Eye (tissue), 1 donor: Measurements from ENCODE around the gene TAF1C.
A peak's percentile ranks its signal among the peaks of the same experiment; 100 is the strongest.

Experiments used
- DNase-seq: peaks from one replicate; pipeline ENCODE4 v3.0.0-alpha.2; 2015

The TAF1C gene

GRCh38 chr16:84182680-84183571 lies 3.9 kb downstream of the TAF1C start:
- DNase-seq = no peak

- no peak for DNase-seq
Observed at GRCh38 chr16:84182104-84182503, 4.8 kb downstream of the TAF1C start.

GRCh38 chr16:84181144-84181915 lies 5.5 kb downstream of the TAF1C start:
- DNase-seq = no peak

- no peak for DNase-seq
Observed at GRCh38 chr16:84180519-84181140, 6.2 kb downstream of the TAF1C start.

- DNase-seq = no peak
Observed at GRCh38 chr16:84179612-84180320, 7.1 kb downstream of the TAF1C start.

GRCh38 chr16:84178892-84179611 lies 7.8 kb downstream of the TAF1C start:
- DNase-seq = no peak

GRCh38 chr16:84178146-84178765 lies 8.6 kb downstream of the TAF1C start:
- no peak for DNase-seq

GRCh38 chr16:84177741-84178073 lies 9.2 kb downstream of the TAF1C start:
- no peak for DNase-seq

GRCh38 chr16:84176192-84177053 lies 10.4 kb downstream of the TAF1C start:
- DNase-seq = no peak

GRCh38 chr16:84175350-84176081 lies 11.3 kb downstream of the TAF1C start:
- peak; percentile 80 for DNase-seq

GRCh38 chr16:84174396-84174795 lies 12.5 kb downstream of the TAF1C start:
- no peak for DNase-seq

GRCh38 chr16:84169765-84170310 lies 17.0 kb downstream of the TAF1C start:
- no peak for DNase-seq

GRCh38 chr16:84166796-84167695 lies 19.8 kb downstream of the TAF1C start:
- DNase-seq = no peak

GRCh38 chr16:84165746-84166145 lies 21.1 kb downstream of the TAF1C start:
- no peak for DNase-seq

GRCh38 chr16:84161801-84162200 lies 25.1 kb downstream of the TAF1C start:
- no peak for DNase-seq

GRCh38 chr16:84161037-84161436 lies 25.8 kb downstream of the TAF1C start:
- DNase-seq = no peak

GRCh38 chr16:84159800-84160199 lies 27.1 kb downstream of the TAF1C start:
- no peak for DNase-seq

- no peak for DNase-seq
Observed at GRCh38 chr16:84159007-84159406, 27.9 kb downstream of the TAF1C start.

GRCh38 chr16:84156342-84156784 lies 30.5 kb downstream of the TAF1C start:
- no peak for DNase-seq
